HEK293 (cell line): Measurements from ENCODE around the gene ITPR2.

Source experiments
- CTCF ChIA-PET: fragments of 350-600 bp; formaldehyde crosslinking; extraction: SDS; loops from one replicate; lab custom pipeline; 2021; ENCODE audit warnings: antibody characterized with exemption; lab: Yijun Ruan, JAX
- POLR2A ChIA-PET: fragments of 300-600 bp; formaldehyde crosslinking; extraction: SDS; loops from one replicate; lab custom pipeline; 2020; ENCODE audit warnings: antibody characterized with exemption, inconsistent platforms; lab: Yijun Ruan, JAX
- H3K27ac ChIP-seq: fragments of 200-500 bp; sonication (Bioruptor generic); 2 replicates; pipeline ENCODE4 v1.5.1; 2014; ENCODE audit warnings: low read depth, low read length, control low read depth, inconsistent platforms; ENCODE audit errors: extremely low read depth
- H3K36me3 ChIP-seq, 2 experiments: fragments of 200-500 bp in 1 of 2; sonication (Bioruptor generic) in 1 of 2; 1 replicate in 1 of 2; 2 replicates in 1 of 2; pipeline ENCODE4 v1.5.1; 2014 to 2017; ENCODE audit warnings: inconsistent platforms in 2 of 2, low read length in 2 of 2; ENCODE audit not compliant: control insufficient read depth in 2 of 2, insufficient read depth in 1 of 2
- H3K4me1 ChIP-seq: fragments of 200-500 bp; sonication (Bioruptor generic); 2 replicates; pipeline ENCODE4 v1.5.1; 2014; ENCODE audit warnings: mild to moderate bottlenecking, low read length, inconsistent platforms; ENCODE audit not compliant: control insufficient read depth, insufficient read depth
- H3K4me3 ChIP-seq: 2 replicates; pipeline ENCODE4 v1.5.1; 2011; ENCODE audit warnings: low read depth, mild to moderate bottlenecking, control low read depth, low read length, moderate library complexity
- H3K9me3 ChIP-seq: fragments of 200-500 bp; sonication (Bioruptor generic); 2 replicates; pipeline ENCODE4 v1.5.1; 2014; ENCODE audit warnings: low read depth, low read length, inconsistent platforms; ENCODE audit not compliant: control insufficient read depth, insufficient read depth
- BCL6B ChIP-seq: fragments of 450-650 bp; formaldehyde crosslinking; IDR thresholded peaks from 2 replicates; pipeline ENCODE4 v1.5.1; 2017; ENCODE audit warnings: missing biosample characterization, missing genetic modification characterization
- PATZ1 ChIP-seq: fragments of 450-650 bp; formaldehyde crosslinking; IDR thresholded peaks from 2 replicates; pipeline ENCODE4 v1.5.1; 2016; ENCODE audit warnings: missing biosample characterization, missing genetic modification characterization
- PRDM2 ChIP-seq: fragments of 450-650 bp; formaldehyde crosslinking; IDR thresholded peaks from 2 replicates; pipeline ENCODE4 v1.5.1; 2016; ENCODE audit warnings: missing biosample characterization, missing genetic modification characterization, borderline replicate concordance
- REPIN1 ChIP-seq: fragments of 450-650 bp; formaldehyde crosslinking; IDR thresholded peaks from 2 replicates; pipeline ENCODE4 v1.5.1; 2017; ENCODE audit warnings: missing biosample characterization, missing genetic modification characterization, low read depth
- SETDB1 ChIP-seq: IDR thresholded peaks from one replicate; pipeline ENCODE4 v1.6.1; 2017; ENCODE audit warnings: mild to moderate bottlenecking, low read length, moderate library complexity, mixed read lengths; ENCODE audit not compliant: insufficient read length
- SP3 ChIP-seq: fragments of 450-650 bp; formaldehyde crosslinking; IDR thresholded peaks from 2 replicates; pipeline ENCODE4 v1.5.1; 2016; ENCODE audit warnings: missing biosample characterization, missing genetic modification characterization
- WT1 ChIP-seq: fragments of 450-650 bp; formaldehyde crosslinking; IDR thresholded peaks from 2 replicates; pipeline ENCODE4 v1.5.1; 2016; ENCODE audit warnings: missing biosample characterization, missing genetic modification characterization
- YY1 ChIP-seq: fragments of 450-650 bp; formaldehyde crosslinking; IDR thresholded peaks from 2 replicates; pipeline ENCODE4 v1.5.1; 2018; ENCODE audit warnings: missing biosample characterization, missing genetic modification characterization
- ZBTB7A ChIP-seq: fragments of 450-650 bp; formaldehyde crosslinking; IDR thresholded peaks from 2 replicates; pipeline ENCODE4 v1.5.1; 2016; ENCODE audit warnings: low read depth, missing biosample characterization, missing genetic modification characterization
- ZNF114 ChIP-seq: fragments of 450-650 bp; formaldehyde crosslinking; IDR thresholded peaks from 2 replicates; pipeline ENCODE4 v1.5.0; 2017; ENCODE audit warnings: missing biosample characterization, missing genetic modification characterization
- ZNF155 ChIP-seq: fragments of 450-650 bp; formaldehyde crosslinking; IDR thresholded peaks from 2 replicates; pipeline ENCODE4 v1.5.1; 2016; ENCODE audit warnings: missing biosample characterization, missing genetic modification characterization
- ZNF223 ChIP-seq: fragments of 450-650 bp; formaldehyde crosslinking; IDR thresholded peaks from 2 replicates; pipeline ENCODE4 v1.5.1; 2016; ENCODE audit warnings: missing biosample characterization, missing genetic modification characterization
- ZNF280C ChIP-seq: fragments of 450-650 bp; formaldehyde crosslinking; IDR thresholded peaks from 2 replicates; pipeline ENCODE4 v1.5.1; 2016; ENCODE audit warnings: missing biosample characterization, missing genetic modification characterization
- ZNF302 ChIP-seq: fragments of 450-650 bp; formaldehyde crosslinking; IDR thresholded peaks from 2 replicates; pipeline ENCODE4 v1.5.1; 2016; ENCODE audit warnings: missing biosample characterization, missing genetic modification characterization, low read depth
- ZNF426 ChIP-seq: fragments of 450-650 bp; formaldehyde crosslinking; IDR thresholded peaks from 2 replicates; pipeline ENCODE4 v1.5.1; 2017; ENCODE audit warnings: missing biosample characterization, missing genetic modification characterization, mild to moderate bottlenecking, inconsistent platforms, moderate library complexity
- ZNF580 ChIP-seq: fragments of 450-650 bp; formaldehyde crosslinking; IDR thresholded peaks from 2 replicates; pipeline ENCODE4 v1.5.1; 2016; ENCODE audit warnings: missing biosample characterization, missing genetic modification characterization
- ZNF624 ChIP-seq: fragments of 450-650 bp; formaldehyde crosslinking; IDR thresholded peaks from 2 replicates; pipeline ENCODE4 v1.5.1; 2017; ENCODE audit warnings: missing biosample characterization, missing genetic modification characterization
- ZNF707 ChIP-seq: fragments of 450-650 bp; formaldehyde crosslinking; IDR thresholded peaks from 2 replicates; pipeline ENCODE4 v1.5.1; 2016; ENCODE audit warnings: missing biosample characterization, missing genetic modification characterization
- ZNF843 ChIP-seq: fragments of 450-650 bp; formaldehyde crosslinking; IDR thresholded peaks from 2 replicates; pipeline ENCODE4 v1.5.1; 2016; ENCODE audit warnings: missing biosample characterization, missing genetic modification characterization
- ZSCAN4 ChIP-seq: fragments of 450-650 bp; formaldehyde crosslinking; IDR thresholded peaks from 2 replicates; pipeline ENCODE4 v1.5.1; 2017; ENCODE audit warnings: missing biosample characterization, missing genetic modification characterization

Gene ITPR2

GRCh38 chr12:26712892-26713291 lies 120.1 kb downstream of the ITPR2 start (continued):
- TF ChIP-seq ZNF223 (tag by site-specific recombination): no peak
- TF ChIP-seq, all 188 proteins: peak for 0

GRCh38 chr12:26711569-26711968 lies 121.4 kb downstream of the ITPR2 start:
- no peaks in the 10 kb centered on the region for H3K4me1 ChIP-seq
- H3K27ac ChIP-seq: no peak overlapping the region
- CTCF ChIA-PET: interaction anchor here (3.2 kb wide), 1 partner anchor 10 kb away, joined by 18 read pairs; no protein-coding TSS in a partner anchor
- H3K4me3 ChIP-seq: no peak overlapping the region
- no peak for TF ChIP-seq REPIN1 (tag by site-specific recombination)
- TF ChIP-seq ZNF624: no peak
- TF ChIP-seq SP3 (tag by site-specific recombination): no peak
- no peak for TF ChIP-seq ZNF114 (tag by site-specific recombination)
- TF ChIP-seq WT1: no peak
- no peak for TF ChIP-seq ZNF302
- TF ChIP-seq YY1: no peak
- no peak for TF ChIP-seq PATZ1 (tag by site-specific recombination)
- TF ChIP-seq ZNF580 (tag by site-specific recombination): no peak
- no peak for TF ChIP-seq ZNF155 (tag by site-specific recombination)
- TF ChIP-seq BCL6B (tag by site-specific recombination): no peak
- no peak for TF ChIP-seq ZNF280C
- TF ChIP-seq PRDM2: no peak
- TF ChIP-seq ZSCAN4: no peak
- TF ChIP-seq SETDB1: no peak
- TF ChIP-seq ZNF843: no peak
- TF ChIP-seq ZBTB7A: no peak
- no peak for TF ChIP-seq ZNF426
- TF ChIP-seq ZNF707: no peak
- POLR2A ChIA-PET: no interaction called here
- H3K9me3 ChIP-seq: no peaks in the 10 kb centered on the region
- H3K36me3 ChIP-seq: no peaks in the 10 kb centered on the region
